ENCODE data around the gene KCNK6. TPM values are rescaled to one million over a fixed set of nuclear protein-coding genes. Genes with fewer than 3 reads are reported as not detected.

The KCNK6 gene
- total and polyA plus RNA-seq, 4 donors, result 1.2 to 4.6 (median 2.7) TPM

DNA sequence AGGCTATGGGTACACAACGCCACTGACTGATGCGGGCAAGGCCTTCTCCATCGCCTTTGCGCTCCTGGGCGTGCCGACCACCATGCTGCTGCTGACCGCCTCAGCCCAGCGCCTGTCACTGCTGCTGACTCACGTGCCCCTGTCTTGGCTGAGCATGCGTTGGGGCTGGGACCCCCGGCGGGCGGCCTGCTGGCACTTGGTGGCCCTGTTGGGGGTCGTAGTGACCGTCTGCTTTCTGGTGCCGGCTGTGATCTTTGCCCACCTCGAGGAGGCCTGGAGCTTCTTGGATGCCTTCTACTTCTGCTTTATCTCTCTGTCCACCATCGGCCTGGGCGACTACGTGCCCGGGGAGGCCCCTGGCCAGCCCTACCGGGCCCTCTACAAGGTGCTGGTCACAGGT, 6.9 kb downstream of the KCNK6 start:
- DNase-seq (ENCODE audit: low spot score), result no peak
- no peak overlapping the region for H3K27ac ChIP-seq (ENCODE audit: low read depth in 1 of 2, low read length in 2 of 2)
- no peaks in the 10 kb centered on the region for H3K9me3 ChIP-seq (ENCODE audit: control insufficient read depth in 4 of 4, low read length in 3 of 4)
- 93% methylated on average over 22 of the region's 22 CpGs for WGBS
- no peak overlapping the region for H3K4me3 ChIP-seq (ENCODE audit: low read depth in 1 of 3, low read length in 3 of 3)
- no peaks in the 10 kb centered on the region for H3K4me1 ChIP-seq (ENCODE audit: control insufficient read depth in 4 of 4, insufficient read depth in 4 of 4, low read length in 3 of 4)
- TF ChIP-seq HNF4A (conservative IDR thresholded peaks at IDR 0.05) (no peak), HNF4G (IDR thresholded peaks at IDR 0.05) (no peak), JUND (IDR thresholded peaks at IDR 0.05) (no peak), FOXA2 (IDR thresholded peaks at IDR 0.05) (no peak), GABPA (IDR thresholded peaks at IDR 0.05 in 1 of 2, conservative IDR thresholded peaks at IDR 0.05 in 1 of 2) (no peak), RAD21 (IDR thresholded peaks at IDR 0.05) (no peak), RXRA (IDR thresholded peaks at IDR 0.05) (no peak), FOXA1 (IDR thresholded peaks at IDR 0.05) (no peak), NR2F2 (IDR thresholded peaks at IDR 0.05) (no peak), SP1 (IDR thresholded peaks at IDR 0.05) (no peak), EGR1 (IDR thresholded peaks at IDR 0.05; ENCODE audit: low read depth in 2 of 2) (no peak), TAF1 (conservative IDR thresholded peaks at IDR 0.05) (no peak), YY1 (IDR thresholded peaks at IDR 0.05) (no peak)
- TF ChIP-seq, protein P1, sequence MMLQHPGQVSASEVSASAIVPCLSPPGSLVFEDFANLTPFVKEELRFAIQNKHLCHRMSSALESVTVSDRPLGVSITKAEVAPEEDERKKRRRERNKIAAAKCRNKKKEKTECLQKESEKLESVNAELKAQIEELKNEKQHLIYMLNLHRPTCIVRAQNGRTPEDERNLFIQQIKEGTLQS (IDR thresholded peaks at IDR 0.05), result no peak
- TF ChIP-seq, protein P2, sequence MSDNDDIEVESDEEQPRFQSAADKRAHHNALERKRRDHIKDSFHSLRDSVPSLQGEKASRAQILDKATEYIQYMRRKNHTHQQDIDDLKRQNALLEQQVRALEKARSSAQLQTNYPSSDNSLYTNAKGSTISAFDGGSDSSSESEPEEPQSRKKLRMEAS (IDR thresholded peaks at IDR 0.05), result no peak
- TF ChIP-seq, protein P3, sequence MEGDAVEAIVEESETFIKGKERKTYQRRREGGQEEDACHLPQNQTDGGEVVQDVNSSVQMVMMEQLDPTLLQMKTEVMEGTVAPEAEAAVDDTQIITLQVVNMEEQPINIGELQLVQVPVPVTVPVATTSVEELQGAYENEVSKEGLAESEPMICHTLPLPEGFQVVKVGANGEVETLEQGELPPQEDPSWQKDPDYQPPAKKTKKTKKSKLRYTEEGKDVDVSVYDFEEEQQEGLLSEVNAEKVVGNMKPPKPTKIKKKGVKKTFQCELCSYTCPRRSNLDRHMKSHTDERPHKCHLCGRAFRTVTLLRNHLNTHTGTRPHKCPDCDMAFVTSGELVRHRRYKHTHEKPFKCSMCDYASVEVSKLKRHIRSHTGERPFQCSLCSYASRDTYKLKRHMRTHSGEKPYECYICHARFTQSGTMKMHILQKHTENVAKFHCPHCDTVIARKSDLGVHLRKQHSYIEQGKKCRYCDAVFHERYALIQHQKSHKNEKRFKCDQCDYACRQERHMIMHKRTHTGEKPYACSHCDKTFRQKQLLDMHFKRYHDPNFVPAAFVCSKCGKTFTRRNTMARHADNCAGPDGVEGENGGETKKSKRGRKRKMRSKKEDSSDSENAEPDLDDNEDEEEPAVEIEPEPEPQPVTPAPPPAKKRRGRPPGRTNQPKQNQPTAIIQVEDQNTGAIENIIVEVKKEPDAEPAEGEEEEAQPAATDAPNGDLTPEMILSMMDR (IDR thresholded peaks at IDR 0.05; ENCODE audit: low read depth, low read length, missing input control), result no peak
- TF ChIP-seq, protein P4, sequence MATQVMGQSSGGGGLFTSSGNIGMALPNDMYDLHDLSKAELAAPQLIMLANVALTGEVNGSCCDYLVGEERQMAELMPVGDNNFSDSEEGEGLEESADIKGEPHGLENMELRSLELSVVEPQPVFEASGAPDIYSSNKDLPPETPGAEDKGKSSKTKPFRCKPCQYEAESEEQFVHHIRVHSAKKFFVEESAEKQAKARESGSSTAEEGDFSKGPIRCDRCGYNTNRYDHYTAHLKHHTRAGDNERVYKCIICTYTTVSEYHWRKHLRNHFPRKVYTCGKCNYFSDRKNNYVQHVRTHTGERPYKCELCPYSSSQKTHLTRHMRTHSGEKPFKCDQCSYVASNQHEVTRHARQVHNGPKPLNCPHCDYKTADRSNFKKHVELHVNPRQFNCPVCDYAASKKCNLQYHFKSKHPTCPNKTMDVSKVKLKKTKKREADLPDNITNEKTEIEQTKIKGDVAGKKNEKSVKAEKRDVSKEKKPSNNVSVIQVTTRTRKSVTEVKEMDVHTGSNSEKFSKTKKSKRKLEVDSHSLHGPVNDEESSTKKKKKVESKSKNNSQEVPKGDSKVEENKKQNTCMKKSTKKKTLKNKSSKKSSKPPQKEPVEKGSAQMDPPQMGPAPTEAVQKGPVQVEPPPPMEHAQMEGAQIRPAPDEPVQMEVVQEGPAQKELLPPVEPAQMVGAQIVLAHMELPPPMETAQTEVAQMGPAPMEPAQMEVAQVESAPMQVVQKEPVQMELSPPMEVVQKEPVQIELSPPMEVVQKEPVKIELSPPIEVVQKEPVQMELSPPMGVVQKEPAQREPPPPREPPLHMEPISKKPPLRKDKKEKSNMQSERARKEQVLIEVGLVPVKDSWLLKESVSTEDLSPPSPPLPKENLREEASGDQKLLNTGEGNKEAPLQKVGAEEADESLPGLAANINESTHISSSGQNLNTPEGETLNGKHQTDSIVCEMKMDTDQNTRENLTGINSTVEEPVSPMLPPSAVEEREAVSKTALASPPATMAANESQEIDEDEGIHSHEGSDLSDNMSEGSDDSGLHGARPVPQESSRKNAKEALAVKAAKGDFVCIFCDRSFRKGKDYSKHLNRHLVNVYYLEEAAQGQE (IDR thresholded peaks at IDR 0.05), result no peak
- TF ChIP-seq, protein P5, sequence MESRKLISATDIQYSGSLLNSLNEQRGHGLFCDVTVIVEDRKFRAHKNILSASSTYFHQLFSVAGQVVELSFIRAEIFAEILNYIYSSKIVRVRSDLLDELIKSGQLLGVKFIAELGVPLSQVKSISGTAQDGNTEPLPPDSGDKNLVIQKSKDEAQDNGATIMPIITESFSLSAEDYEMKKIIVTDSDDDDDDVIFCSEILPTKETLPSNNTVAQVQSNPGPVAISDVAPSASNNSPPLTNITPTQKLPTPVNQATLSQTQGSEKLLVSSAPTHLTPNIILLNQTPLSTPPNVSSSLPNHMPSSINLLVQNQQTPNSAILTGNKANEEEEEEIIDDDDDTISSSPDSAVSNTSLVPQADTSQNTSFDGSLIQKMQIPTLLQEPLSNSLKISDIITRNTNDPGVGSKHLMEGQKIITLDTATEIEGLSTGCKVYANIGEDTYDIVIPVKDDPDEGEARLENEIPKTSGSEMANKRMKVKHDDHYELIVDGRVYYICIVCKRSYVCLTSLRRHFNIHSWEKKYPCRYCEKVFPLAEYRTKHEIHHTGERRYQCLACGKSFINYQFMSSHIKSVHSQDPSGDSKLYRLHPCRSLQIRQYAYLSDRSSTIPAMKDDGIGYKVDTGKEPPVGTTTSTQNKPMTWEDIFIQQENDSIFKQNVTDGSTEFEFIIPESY (IDR thresholded peaks at IDR 0.05), result no peak
- H3K27me3 ChIP-seq (ENCODE audit: control insufficient read depth in 4 of 4, insufficient read depth in 4 of 4, low read length in 3 of 4), result no peaks in the 10 kb centered on the region
- H3K9ac ChIP-seq (ENCODE audit: low read depth in 1 of 2, low read length in 2 of 2), result no peak overlapping the region
- peaks cover 0 to 10% (median under 1%) of the 10 kb centered on the region in 4 donors for H3K36me3 ChIP-seq (ENCODE audit: control insufficient read depth in 4 of 4, insufficient read depth in 3 of 4, low read depth in 1 of 4, low read length in 3 of 4)
